Lung (tissue), 12 donors: ENCODE data around the gene DCP1B. TPM values are rescaled to one million over a fixed set of nuclear protein-coding genes. Genes with fewer than 3 reads are reported as not detected.

ENCODE experiments used
- ATAC-seq: fragments of 200-7000 bp; cut with Tn5 transposase; one replicate; pipeline ENCODE4 v1.9.1; 2020; ENCODE audit warnings: moderate number of reproducible peaks; ENCODE audit not compliant: insufficient read depth, low FRiP score
- DNase-seq, 3 donors: peaks; one replicate each; pipeline ENCODE4 v3.0.0-alpha.2; 2013 to 2017
- H3K27ac ChIP-seq, 2 donors: one replicate each; pipeline ENCODE4 v1.5.1; 2013; ENCODE audit warnings: mild to moderate bottlenecking in 2 of 2, moderate library complexity in 2 of 2, control low read depth in 1 of 2, inconsistent platforms in 1 of 2, low read depth in 1 of 2, low read length in 1 of 2
- H3K27me3 ChIP-seq, 3 donors: one replicate each; pipeline ENCODE4 v1.5.1; 2013; ENCODE audit warnings: low read length in 2 of 3; ENCODE audit not compliant: control insufficient read depth in 3 of 3, insufficient read depth in 3 of 3
- H3K36me3 ChIP-seq, 4 donors: one replicate each; pipeline ENCODE4 v1.5.1; 2013; ENCODE audit warnings: low read length in 4 of 4, mild to moderate bottlenecking in 1 of 4, moderate library complexity in 1 of 4; ENCODE audit not compliant: control insufficient read depth in 4 of 4, insufficient read depth in 4 of 4
- H3K4me1 ChIP-seq, 5 donors: one replicate each; pipeline ENCODE4 v1.5.1; 2013; ENCODE audit warnings: low read length in 5 of 5, mild to moderate bottlenecking in 2 of 5, moderate library complexity in 1 of 5; ENCODE audit not compliant: control insufficient read depth in 5 of 5, insufficient read depth in 5 of 5
- H3K4me3 ChIP-seq: one replicate; pipeline ENCODE4 v1.5.1; 2013; ENCODE audit warnings: mild to moderate bottlenecking, control low read depth, moderate library complexity
- H3K9ac ChIP-seq, 2 donors: one replicate each; pipeline ENCODE4 v1.5.1; 2013; ENCODE audit warnings: low read length in 2 of 2, control low read depth in 1 of 2; ENCODE audit not compliant: insufficient read depth in 1 of 2
- H3K9me3 ChIP-seq, 4 donors: one replicate each; pipeline ENCODE4 v1.5.1; 2013; ENCODE audit warnings: low read length in 3 of 4, mild to moderate bottlenecking in 1 of 4, moderate library complexity in 1 of 4; ENCODE audit not compliant: control insufficient read depth in 4 of 4, insufficient read depth in 3 of 4
- WGBS, 2 donors: extraction: QIAGEN DNeasy Blood & Tissue Kit; methylation state at CpG; one replicate each; pipeline ENCODE4 v1.1.7; 2013; 5-methylcytosine and 5-hydroxymethylcytosine counted together
- polyA plus RNA-seq, 2 donors: library from polyadenylated mRNA; stranded (reverse); fragments of 200-250 nt; gene quantifications; one replicate each; pipeline ENCODE4 v1.2.1, GENCODE V29; 2013
- total RNA-seq, 2 donors: library from RNA; depleted of rRNA in 1 of 2; stranded (reverse); fragments of >200 nt in 1 of 2; gene quantifications; one replicate each; pipeline ENCODE4 v1.2.1, GENCODE V29; 2014 to 2021
- TF ChIP-seq, protein P1 (sequence below): IDR thresholded peaks from 2 replicates; pipeline ENCODE4 v1.5.1; 2012; ENCODE audit warnings: mild to moderate bottlenecking; ENCODE audit errors: control extremely low read depth, extremely low read depth
- donor health status: control.
- donor health status: control.
- donor health status: Bipolar disorder and iron deficiency.
- donor health status: healthy.
- donor health status: DM: yes; HTN: yes; CAD: no.

The DCP1B gene
- total and polyA plus RNA-seq, 4 donors = 4.2 to 13.2 (median 8.7) TPM

DNA sequence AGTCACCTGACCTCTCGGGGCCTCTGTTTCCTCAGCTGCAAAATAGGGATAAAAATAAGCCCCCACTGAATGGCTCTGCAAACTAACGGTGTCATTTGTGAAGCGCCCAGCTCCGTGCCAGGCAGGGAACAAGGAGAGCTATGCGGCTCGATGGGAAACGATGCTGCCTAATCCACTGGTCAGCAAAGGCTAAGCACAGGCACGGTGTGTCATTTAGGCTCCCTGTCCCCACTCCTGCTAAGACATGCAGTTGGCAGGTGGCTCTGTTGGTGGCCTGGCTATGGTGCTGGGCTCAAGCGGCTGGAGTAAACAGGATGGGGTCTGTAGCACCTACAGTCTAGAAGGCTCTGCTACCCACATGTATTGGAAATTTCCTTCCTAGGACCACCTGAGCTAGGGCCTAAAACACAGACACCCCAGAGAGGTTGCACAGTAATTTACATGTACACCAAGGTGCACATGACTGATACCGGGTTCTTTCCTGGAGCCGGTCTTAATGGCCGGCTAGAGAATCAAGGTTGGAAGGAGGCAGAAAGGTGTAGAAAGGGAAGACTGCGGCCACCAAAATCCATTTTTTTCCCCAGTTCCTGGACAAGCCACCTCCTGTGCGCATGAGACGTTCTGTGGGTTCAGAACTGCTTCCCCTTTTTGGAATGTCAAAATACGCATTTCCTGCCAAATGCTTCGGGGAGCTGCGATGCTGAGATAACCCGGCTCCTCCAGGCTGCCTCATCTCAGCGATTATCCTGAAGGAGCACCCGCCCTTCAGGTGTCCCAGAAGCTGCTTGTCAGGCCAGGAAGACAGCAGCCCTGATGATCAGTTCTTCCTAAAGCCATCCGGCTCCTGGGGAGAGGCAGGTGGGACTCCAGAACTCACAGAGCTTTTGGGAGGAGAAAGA lies 86.8 kb downstream of the DCP1B start:
- DNase-seq (peak in 1 of 3 donors; percentile 21), ATAC-seq (peak; percentile 28)
- 47 to 57% methylated on average over 22 of the region's 22 CpGs for WGBS, 2 donors
- TF ChIP-seq, protein P1, sequence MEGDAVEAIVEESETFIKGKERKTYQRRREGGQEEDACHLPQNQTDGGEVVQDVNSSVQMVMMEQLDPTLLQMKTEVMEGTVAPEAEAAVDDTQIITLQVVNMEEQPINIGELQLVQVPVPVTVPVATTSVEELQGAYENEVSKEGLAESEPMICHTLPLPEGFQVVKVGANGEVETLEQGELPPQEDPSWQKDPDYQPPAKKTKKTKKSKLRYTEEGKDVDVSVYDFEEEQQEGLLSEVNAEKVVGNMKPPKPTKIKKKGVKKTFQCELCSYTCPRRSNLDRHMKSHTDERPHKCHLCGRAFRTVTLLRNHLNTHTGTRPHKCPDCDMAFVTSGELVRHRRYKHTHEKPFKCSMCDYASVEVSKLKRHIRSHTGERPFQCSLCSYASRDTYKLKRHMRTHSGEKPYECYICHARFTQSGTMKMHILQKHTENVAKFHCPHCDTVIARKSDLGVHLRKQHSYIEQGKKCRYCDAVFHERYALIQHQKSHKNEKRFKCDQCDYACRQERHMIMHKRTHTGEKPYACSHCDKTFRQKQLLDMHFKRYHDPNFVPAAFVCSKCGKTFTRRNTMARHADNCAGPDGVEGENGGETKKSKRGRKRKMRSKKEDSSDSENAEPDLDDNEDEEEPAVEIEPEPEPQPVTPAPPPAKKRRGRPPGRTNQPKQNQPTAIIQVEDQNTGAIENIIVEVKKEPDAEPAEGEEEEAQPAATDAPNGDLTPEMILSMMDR = no peak
- H3K4me3 ChIP-seq = peak overlapping the region; percentile 7
- no peak overlapping the region for H3K9ac ChIP-seq
- H3K4me1 ChIP-seq = peaks cover 0 to 20% (median 5%) of the 10 kb centered on the region in 5 donors
- H3K27ac ChIP-seq = peak overlapping the region in 1 of 2 donors; percentile 33
- H3K9me3 ChIP-seq = no peaks in the 10 kb centered on the region
- H3K27me3 ChIP-seq = peaks cover 0 to 3% (median 0%) of the 10 kb centered on the region in 3 donors
- no peaks in the 10 kb centered on the region for H3K36me3 ChIP-seq

DNA sequence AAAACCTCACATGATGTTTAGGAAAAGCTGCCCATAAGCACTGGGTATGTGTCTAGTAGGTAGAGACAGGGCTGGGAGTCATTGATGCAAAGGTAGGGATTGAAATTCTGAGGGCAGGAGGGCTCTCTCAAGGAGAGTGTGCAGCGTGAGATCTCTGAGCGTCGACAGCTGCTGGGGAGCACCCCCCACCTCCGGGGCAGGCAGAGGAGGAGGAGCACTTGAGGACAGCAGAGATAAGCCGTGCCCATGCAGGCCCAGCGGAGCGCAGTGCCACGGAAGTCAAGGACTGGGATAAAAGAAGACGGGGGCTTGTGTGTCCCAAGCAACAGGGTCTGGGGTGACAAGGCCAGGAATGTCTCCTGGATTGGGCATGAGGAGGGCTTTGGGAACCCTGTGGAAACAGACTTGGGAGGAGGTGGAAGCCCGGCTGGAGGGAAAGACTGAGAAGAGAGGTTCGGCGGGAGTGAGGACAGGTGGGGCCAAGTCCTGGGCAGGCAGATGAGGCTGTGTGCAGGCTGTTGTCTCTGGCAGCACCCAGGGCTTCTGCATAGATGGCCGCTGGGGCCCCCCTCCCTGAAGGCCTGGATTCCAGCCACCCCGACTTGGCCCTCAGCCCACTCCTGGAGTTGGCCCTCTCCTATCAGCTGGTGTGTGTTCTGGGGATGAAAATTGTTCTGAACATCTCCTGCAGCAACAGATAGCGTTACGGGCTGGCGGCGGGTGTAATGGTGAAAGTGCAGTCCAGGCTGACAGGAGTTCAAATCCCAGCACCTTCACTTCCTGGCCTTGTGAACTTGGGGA lies 87.7 kb downstream of the DCP1B start:
- peak; percentile 67 to 76 (median 74) for DNase-seq
- Histone ChIP-seq H3K4me1 (peaks cover 0 to 20% (median 5%) of the 10 kb centered on the region in 5 donors), H3K9ac (no peak overlapping the region), H3K9me3 (no peaks in the 10 kb centered on the region), H3K27ac (no peak overlapping the region), H3K4me3 (no peak overlapping the region), H3K27me3 (peaks cover 0 to 3% (median 0%) of the 10 kb centered on the region in 3 donors), H3K36me3 (no peaks in the 10 kb centered on the region)
- ATAC-seq = no peak
- 53 to 74% methylated on average over 18 of the region's 18 CpGs for WGBS, 2 donors
- TF ChIP-seq, protein P1 = no peak

DNA sequence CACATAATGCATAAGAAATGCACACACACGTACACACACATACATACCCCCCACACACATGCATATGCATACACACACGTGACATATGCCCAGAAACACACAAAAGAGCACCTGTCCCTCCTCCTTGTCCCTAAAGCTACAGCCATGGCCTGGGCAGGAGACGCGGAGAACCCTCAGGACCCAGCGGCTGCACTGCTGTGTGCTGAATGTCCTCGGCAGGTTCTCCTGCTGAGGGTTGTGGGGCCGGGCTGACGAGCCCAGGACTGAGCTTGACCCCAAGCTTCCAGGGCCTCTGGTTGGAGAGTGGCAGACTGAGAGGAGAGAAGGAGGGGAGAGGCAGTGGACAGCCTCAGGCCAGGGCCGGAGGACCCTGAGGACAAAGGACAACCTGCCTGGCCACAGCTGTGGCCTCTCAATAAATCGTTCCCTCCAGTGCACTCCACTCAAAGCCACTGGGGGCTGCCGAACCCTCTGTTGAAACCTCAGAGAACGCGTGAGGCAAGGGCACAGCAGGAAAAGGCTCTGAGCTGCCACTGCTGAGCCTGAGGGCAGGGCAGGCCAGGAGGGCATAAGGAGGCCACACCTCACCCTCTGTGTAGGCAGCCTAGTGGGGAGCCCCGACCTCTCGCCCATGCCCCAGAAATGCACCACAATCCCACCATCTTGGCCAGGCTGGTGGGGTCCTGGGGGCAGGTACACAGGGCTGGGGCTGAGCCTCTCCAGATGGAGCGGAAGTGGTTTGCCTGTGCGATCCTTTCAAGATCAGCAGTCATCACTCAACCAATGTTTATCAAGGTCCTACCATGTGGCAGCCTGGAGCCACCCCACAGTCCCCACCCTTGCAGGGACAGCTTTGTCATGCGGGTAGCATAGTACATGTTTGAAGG lies 88.9 kb downstream of the DCP1B start:
- WGBS, 2 donors = 71 to 78% methylated on average over 18 of the region's 18 CpGs
- ATAC-seq = no peak

More for the DNA sequence above, 88.9 kb downstream of the DCP1B start:
- H3K9me3 ChIP-seq = no peaks in the 10 kb centered on the region
- H3K9ac ChIP-seq = no peak overlapping the region
- peaks cover 0 to 20% (median 5%) of the 10 kb centered on the region in 5 donors for H3K4me1 ChIP-seq
- H3K4me3 ChIP-seq = no peak overlapping the region
- peaks cover 0 to 3% (median 0%) of the 10 kb centered on the region in 3 donors for H3K27me3 ChIP-seq
- TF ChIP-seq, protein P1 = no peak
- DNase-seq = peak in 1 of 3 donors; percentile 11
- no peaks in the 10 kb centered on the region for H3K36me3 ChIP-seq
- H3K27ac ChIP-seq = no peak overlapping the region
